ENCODE results near the gene SFMBT2. TPM values are rescaled to one million over a fixed set of nuclear protein-coding genes. Genes with fewer than 3 reads are reported as not detected.

Gene SFMBT2
- total RNA-seq = 1 to 10 TPM; 1.2 to 5.5 (median 3.2) TPM

- no peaks in the 10 kb centered on the region for H3K36me3 ChIP-seq
- peak within 1 kb of the TSS; percentile 61 for H3K27ac ChIP-seq
- TF ChIP-seq POLR2AphosphoS5 (IDR thresholded peaks at IDR 0.05) = no peak
- no peak for TF ChIP-seq CTCF (IDR thresholded peaks at IDR 0.05)
- no peak for TF ChIP-seq POLR2A (IDR thresholded peaks at IDR 0.05)
- no peak for TF ChIP-seq EP300 (IDR thresholded peaks at IDR 0.05)
- H3K27me3 ChIP-seq = peaks cover 65% of the 10 kb centered on the region
- DNase-seq (ENCODE audit: low spot score in 2 of 2) = peak in 1 of 2 donors; percentile 81
- peaks cover 53% of the 10 kb centered on the region for H3K4me1 ChIP-seq
- no peaks in the 10 kb centered on the region for H3K9me3 ChIP-seq
- WGBS = 1% methylated on average over 48 of the region's 66 CpGs
- peak within 1 kb of the TSS; percentile 77 for H3K4me3 ChIP-seq
These were observed at the start of gene SFMBT2 for GRCh38 chr10:7410862-7411670. TSS of gene SFMBT2 (minus strand) at chr10:7411034. CDS start at chr10:7381898, 29,136 bp downstream.

GRCh38 chr10:7460006-7460405, 49.2 kb upstream of the SFMBT2 start:
- DNase-seq (ENCODE audit: low spot score in 2 of 2) = no peak
- Histone ChIP-seq H3K4me3 (no peak overlapping the region), H3K4me1 (no peaks in the 10 kb centered on the region), H3K36me3 (no peaks in the 10 kb centered on the region), H3K9me3 (no peaks in the 10 kb centered on the region), H3K27ac (no peak overlapping the region), H3K27me3 (peaks cover 3% of the 10 kb centered on the region)
- TF ChIP-seq POLR2A (IDR thresholded peaks at IDR 0.05) = no peak
- TF ChIP-seq EP300 (IDR thresholded peaks at IDR 0.05) = no peak
- no peak for TF ChIP-seq POLR2AphosphoS5 (IDR thresholded peaks at IDR 0.05)
- TF ChIP-seq CTCF (IDR thresholded peaks at IDR 0.05) = no peak
- WGBS = 84% methylated on average over 6 of the region's 6 CpGs

- no peaks in the 10 kb centered on the region for H3K36me3 ChIP-seq
- no peak overlapping the region for H3K4me3 ChIP-seq
- TF ChIP-seq POLR2A (IDR thresholded peaks at IDR 0.05) (no peak), POLR2AphosphoS5 (IDR thresholded peaks at IDR 0.05) (no peak), CTCF (IDR thresholded peaks at IDR 0.05) (no peak), EP300 (IDR thresholded peaks at IDR 0.05) (no peak)
- no peaks in the 10 kb centered on the region for H3K4me1 ChIP-seq
- no peaks in the 10 kb centered on the region for H3K9me3 ChIP-seq
- 59% methylated on average over 2 of the region's 2 CpGs for WGBS
- no peak overlapping the region for H3K27ac ChIP-seq
- no peak for DNase-seq (ENCODE audit: low spot score in 2 of 2)
- peaks cover 3% of the 10 kb centered on the region for H3K27me3 ChIP-seq
These were observed 47.7 kb upstream of the SFMBT2 start for GRCh38 chr10:7458556-7458955.

GRCh38 chr10:7457478-7458316, 46.9 kb upstream of the SFMBT2 start:
- H3K36me3 ChIP-seq = no peaks in the 10 kb centered on the region
- no peak overlapping the region for H3K4me3 ChIP-seq
- no peak for DNase-seq (ENCODE audit: low spot score in 2 of 2)
- H3K27ac ChIP-seq = no peak overlapping the region
- TF ChIP-seq POLR2A (IDR thresholded peaks at IDR 0.05) (no peak), POLR2AphosphoS5 (IDR thresholded peaks at IDR 0.05) (no peak), EP300 (IDR thresholded peaks at IDR 0.05) (no peak), CTCF (IDR thresholded peaks at IDR 0.05) (no peak)
- WGBS = 82% methylated on average over 14 of the region's 14 CpGs
- H3K4me1 ChIP-seq = no peaks in the 10 kb centered on the region
- peaks cover 3% of the 10 kb centered on the region for H3K27me3 ChIP-seq
- H3K9me3 ChIP-seq = no peaks in the 10 kb centered on the region

Data from suprapubic skin (tissue), 4 donors.